ENCODE data around the gene CHAMP1.

Gene CHAMP1

GRCh38 chr13:114281351-114282040, 32.8 kb upstream of the CHAMP1 start, which contains the start of gene UPF3A:
Gene UPF3A, plus strand, starts transcription at chr13:114281601. Its CDS starts 39 bp downstream, at chr13:114281640.
- peak; percentile 86 for ATAC-seq
- TF ChIP-seq PPARA (CRISPR knock-in tag; IDR thresholded peaks at IDR 0.05; ENCODE audit: borderline replicate concordance) (no peak), ZFP3 (CRISPR knock-in tag; IDR thresholded peaks at IDR 0.05) (no peak), ZFP30 (CRISPR knock-in tag; IDR thresholded peaks at IDR 0.05) (no peak), OSR1 (CRISPR knock-in tag; IDR thresholded peaks at IDR 0.05) (no peak), TCF4 (CRISPR knock-in tag; IDR thresholded peaks at IDR 0.05; ENCODE audit: borderline replicate concordance) (no peak), CSDC2 (CRISPR knock-in tag; IDR thresholded peaks at IDR 0.05) (no peak), SNAI2 (CRISPR knock-in tag; IDR thresholded peaks at IDR 0.05) (no peak), ZC3H10 (CRISPR knock-in tag; IDR thresholded peaks at IDR 0.05) (no peak), TOX (CRISPR knock-in tag; IDR thresholded peaks at IDR 0.05; ENCODE audit: borderline replicate concordance) (no peak), ZNF565 (CRISPR knock-in tag; conservative IDR thresholded peaks at IDR 0.05; ENCODE audit: low read depth) (no peak), GLIS3 (CRISPR knock-in tag; IDR thresholded peaks at IDR 0.05) (no peak), RARB (CRISPR knock-in tag; IDR thresholded peaks at IDR 0.05) (no peak), ISL1 (CRISPR knock-in tag; IDR thresholded peaks at IDR 0.05) (no peak), ESRRG (CRISPR knock-in tag; IDR thresholded peaks at IDR 0.05) (no peak), ZNF70 (CRISPR knock-in tag; IDR thresholded peaks at IDR 0.05) (no peak)
- TF ChIP-seq, protein P1, sequence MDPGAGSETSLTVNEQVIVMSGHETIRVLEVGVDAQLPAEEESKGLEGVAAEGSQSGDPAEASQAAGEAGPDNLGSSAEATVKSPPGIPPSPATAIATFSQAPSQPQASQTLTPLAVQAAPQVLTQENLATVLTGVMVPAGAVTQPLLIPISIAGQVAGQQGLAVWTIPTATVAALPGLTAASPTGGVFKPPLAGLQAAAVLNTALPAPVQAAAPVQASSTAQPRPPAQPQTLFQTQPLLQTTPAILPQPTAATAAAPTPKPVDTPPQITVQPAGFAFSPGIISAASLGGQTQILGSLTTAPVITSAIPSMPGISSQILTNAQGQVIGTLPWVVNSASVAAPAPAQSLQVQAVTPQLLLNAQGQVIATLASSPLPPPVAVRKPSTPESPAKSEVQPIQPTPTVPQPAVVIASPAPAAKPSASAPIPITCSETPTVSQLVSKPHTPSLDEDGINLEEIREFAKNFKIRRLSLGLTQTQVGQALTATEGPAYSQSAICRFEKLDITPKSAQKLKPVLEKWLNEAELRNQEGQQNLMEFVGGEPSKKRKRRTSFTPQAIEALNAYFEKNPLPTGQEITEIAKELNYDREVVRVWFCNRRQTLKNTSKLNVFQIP (CRISPR knock-in tag; IDR thresholded peaks at IDR 0.05; ENCODE audit: borderline replicate concordance, low read depth) = no peak
- TF ChIP-seq, protein P2, sequence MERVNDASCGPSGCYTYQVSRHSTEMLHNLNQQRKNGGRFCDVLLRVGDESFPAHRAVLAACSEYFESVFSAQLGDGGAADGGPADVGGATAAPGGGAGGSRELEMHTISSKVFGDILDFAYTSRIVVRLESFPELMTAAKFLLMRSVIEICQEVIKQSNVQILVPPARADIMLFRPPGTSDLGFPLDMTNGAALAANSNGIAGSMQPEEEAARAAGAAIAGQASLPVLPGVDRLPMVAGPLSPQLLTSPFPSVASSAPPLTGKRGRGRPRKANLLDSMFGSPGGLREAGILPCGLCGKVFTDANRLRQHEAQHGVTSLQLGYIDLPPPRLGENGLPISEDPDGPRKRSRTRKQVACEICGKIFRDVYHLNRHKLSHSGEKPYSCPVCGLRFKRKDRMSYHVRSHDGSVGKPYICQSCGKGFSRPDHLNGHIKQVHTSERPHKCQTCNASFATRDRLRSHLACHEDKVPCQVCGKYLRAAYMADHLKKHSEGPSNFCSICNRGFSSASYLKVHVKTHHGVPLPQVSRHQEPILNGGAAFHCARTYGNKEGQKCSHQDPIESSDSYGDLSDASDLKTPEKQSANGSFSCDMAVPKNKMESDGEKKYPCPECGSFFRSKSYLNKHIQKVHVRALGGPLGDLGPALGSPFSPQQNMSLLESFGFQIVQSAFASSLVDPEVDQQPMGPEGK (CRISPR knock-in tag; IDR thresholded peaks at IDR 0.05; ENCODE audit: borderline replicate concordance) = no peak

GRCh38 chr13:114282041-114282670, 32.1 kb upstream of the CHAMP1 start:
- ATAC-seq = peak; percentile 76
- TF ChIP-seq RARB (CRISPR knock-in tag; IDR thresholded peaks at IDR 0.05) = no peak
- no peak for TF ChIP-seq OSR1 (CRISPR knock-in tag; IDR thresholded peaks at IDR 0.05)
- no peak for TF ChIP-seq ISL1 (CRISPR knock-in tag; IDR thresholded peaks at IDR 0.05)
- no peak for TF ChIP-seq ZNF8 (CRISPR knock-in tag; IDR thresholded peaks at IDR 0.05)
- TF ChIP-seq PPARA (CRISPR knock-in tag; IDR thresholded peaks at IDR 0.05; ENCODE audit: borderline replicate concordance) = no peak
- TF ChIP-seq CREB5 (CRISPR knock-in tag; IDR thresholded peaks at IDR 0.05; ENCODE audit: low read depth) = no peak
- TF ChIP-seq ESRRG (CRISPR knock-in tag; IDR thresholded peaks at IDR 0.05) = no peak
- TF ChIP-seq ARNTL (CRISPR knock-in tag; IDR thresholded peaks at IDR 0.05; ENCODE audit: borderline replicate concordance, low read depth) = no peak
- TF ChIP-seq, protein P2 (CRISPR knock-in tag; IDR thresholded peaks at IDR 0.05; ENCODE audit: borderline replicate concordance) = no peak
- no peak for TF ChIP-seq ZNF70 (CRISPR knock-in tag; IDR thresholded peaks at IDR 0.05)
- no peak for TF ChIP-seq CSRNP3 (CRISPR knock-in tag; IDR thresholded peaks at IDR 0.05)
- TF ChIP-seq BACH2 (CRISPR knock-in tag; IDR thresholded peaks at IDR 0.05; ENCODE audit: borderline replicate concordance) = no peak
- TF ChIP-seq, protein P1 (CRISPR knock-in tag; IDR thresholded peaks at IDR 0.05; ENCODE audit: borderline replicate concordance, low read depth) = no peak
- TF ChIP-seq ZFP3 (CRISPR knock-in tag; IDR thresholded peaks at IDR 0.05) = no peak
- no peak for TF ChIP-seq TOX (CRISPR knock-in tag; IDR thresholded peaks at IDR 0.05; ENCODE audit: borderline replicate concordance)
- TF ChIP-seq, protein P3, sequence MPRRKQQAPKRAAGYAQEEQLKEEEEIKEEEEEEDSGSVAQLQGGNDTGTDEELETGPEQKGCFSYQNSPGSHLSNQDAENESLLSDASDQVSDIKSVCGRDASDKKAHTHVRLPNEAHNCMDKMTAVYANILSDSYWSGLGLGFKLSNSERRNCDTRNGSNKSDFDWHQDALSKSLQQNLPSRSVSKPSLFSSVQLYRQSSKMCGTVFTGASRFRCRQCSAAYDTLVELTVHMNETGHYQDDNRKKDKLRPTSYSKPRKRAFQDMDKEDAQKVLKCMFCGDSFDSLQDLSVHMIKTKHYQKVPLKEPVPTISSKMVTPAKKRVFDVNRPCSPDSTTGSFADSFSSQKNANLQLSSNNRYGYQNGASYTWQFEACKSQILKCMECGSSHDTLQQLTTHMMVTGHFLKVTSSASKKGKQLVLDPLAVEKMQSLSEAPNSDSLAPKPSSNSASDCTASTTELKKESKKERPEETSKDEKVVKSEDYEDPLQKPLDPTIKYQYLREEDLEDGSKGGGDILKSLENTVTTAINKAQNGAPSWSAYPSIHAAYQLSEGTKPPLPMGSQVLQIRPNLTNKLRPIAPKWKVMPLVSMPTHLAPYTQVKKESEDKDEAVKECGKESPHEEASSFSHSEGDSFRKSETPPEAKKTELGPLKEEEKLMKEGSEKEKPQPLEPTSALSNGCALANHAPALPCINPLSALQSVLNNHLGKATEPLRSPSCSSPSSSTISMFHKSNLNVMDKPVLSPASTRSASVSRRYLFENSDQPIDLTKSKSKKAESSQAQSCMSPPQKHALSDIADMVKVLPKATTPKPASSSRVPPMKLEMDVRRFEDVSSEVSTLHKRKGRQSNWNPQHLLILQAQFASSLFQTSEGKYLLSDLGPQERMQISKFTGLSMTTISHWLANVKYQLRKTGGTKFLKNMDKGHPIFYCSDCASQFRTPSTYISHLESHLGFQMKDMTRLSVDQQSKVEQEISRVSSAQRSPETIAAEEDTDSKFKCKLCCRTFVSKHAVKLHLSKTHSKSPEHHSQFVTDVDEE (CRISPR knock-in tag; IDR thresholded peaks at IDR 0.05) = no peak
